GM19463 (cell line): Measurements from ENCODE around the gene TSPAN13.

Experiments used
- ATAC-seq: cut with Tn5 transposase; IDR thresholded peaks from one replicate; pipeline ENCODE4 v1.9.1; 2021; ENCODE audit warnings: mild to moderate bottlenecking, moderate library complexity; ENCODE audit not compliant: unreplicated experiment

TSPAN13 gene

DNA sequence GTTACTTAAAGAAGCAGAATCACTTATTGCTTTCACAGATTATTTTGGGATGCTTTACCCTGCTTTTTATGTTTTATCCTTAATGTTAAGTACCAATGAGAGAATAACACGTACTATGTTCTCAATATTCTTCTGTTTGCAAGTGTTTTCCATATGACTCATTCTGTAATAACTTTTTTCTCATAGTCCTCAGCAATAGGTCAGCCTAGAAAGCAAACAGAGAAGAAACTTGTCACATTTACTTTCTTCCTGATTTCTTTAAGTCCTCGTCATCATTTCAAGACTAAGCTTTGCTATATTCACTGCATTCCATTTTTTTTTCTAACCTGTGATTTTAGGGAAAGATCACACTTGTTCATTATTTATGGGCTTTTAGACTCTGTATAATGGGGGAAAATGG, 58.0 kb downstream of the TSPAN13 start:
- ATAC-seq, result no peak

- ATAC-seq, result no peak
Measured at GRCh38 chr7:16812542-16813231, 59.1 kb downstream of the TSPAN13 start.

- ATAC-seq, result no peak
Measured at GRCh38 chr7:16813232-16813616, 59.7 kb downstream of the TSPAN13 start.

DNA sequence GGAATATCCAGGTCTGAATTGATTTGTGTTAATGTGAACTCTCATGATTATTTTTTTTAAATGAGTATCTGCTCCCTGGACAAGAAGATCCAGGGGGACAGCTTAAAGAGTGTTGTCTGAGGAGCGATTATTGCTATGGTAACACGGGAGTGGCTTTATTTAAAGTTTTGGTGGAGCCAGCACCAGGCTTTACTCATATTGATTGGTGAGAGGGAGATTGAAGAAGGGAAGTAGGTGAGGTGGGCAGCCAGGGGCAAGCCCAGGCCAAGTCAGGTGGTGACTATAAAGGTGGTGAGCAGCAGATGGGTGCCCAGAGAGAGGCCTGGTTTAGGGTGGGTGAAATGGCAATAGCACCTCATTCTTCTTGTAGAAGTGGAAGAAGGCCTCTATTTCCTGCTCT, 61.4 kb downstream of the TSPAN13 start:
- no peak for ATAC-seq

GRCh38 chr7:16816824-16817223, 63.3 kb downstream of the TSPAN13 start:
- ATAC-seq, result no peak

DNA sequence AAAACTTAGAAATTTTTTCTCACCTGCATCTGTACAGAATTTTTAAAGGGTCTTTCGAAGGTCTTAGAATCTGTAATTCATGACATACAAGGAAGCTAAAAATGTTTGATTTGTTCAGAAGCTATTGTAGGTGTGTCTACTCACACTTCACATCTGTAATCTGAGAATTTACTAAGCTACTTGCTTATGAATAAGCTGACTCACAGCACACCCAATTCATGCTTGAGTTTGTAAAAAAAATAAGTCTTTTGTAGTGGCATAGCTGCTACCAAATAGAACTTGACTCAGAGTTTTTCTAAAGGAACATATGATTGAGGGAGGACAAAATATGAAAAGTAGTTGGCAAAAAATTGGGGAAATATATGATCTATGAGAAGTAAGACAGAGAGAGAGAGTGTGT, 64.0 kb downstream of the TSPAN13 start:
- ATAC-seq, result no peak

GRCh38 chr7:16818732-16819131, 65.2 kb downstream of the TSPAN13 start:
- no peak for ATAC-seq

DNA sequence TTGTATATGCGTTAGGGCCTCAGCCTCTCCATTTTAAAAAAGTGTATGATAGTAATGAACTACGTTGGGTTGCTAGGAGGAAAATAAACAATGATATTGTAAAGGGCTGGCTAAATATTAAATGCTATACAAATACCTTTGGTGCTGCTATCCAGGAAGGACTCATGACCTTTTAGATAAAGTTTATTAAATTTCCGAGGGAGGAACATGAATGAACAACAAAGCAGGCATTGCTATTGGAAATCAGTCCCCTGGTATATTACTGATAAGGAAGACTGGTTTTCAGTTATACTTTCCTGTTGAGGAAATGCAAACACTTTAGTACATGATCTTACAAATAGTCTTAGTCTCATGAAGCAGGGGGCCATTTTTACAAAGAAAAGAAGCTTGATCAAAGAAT, 68.5 kb downstream of the TSPAN13 start:
- ATAC-seq, result no peak

- ATAC-seq, result no peak
Measured at GRCh38 chr7:16826060-16826459, 72.5 kb downstream of the TSPAN13 start.

GRCh38 chr7:16833373-16833772, 79.8 kb downstream of the TSPAN13 start:
- ATAC-seq, result no peak
